Activated T-cell treated with anti-CD3 and anti-CD28 coated beads for 48 hours (primary cell): ENCODE data around the gene FANK1.
"Not testable (repeated sequence)": the region's sequence is repeated elsewhere in the genome, so short reads cannot be mapped to it uniquely, and the experiment has no call there.

Experiments
- DNase-seq: peaks from one replicate; pipeline ENCODE4 v3.0.0-alpha.2; 2020; ENCODE audit warnings: low read depth

The FANK1 gene

DNA sequence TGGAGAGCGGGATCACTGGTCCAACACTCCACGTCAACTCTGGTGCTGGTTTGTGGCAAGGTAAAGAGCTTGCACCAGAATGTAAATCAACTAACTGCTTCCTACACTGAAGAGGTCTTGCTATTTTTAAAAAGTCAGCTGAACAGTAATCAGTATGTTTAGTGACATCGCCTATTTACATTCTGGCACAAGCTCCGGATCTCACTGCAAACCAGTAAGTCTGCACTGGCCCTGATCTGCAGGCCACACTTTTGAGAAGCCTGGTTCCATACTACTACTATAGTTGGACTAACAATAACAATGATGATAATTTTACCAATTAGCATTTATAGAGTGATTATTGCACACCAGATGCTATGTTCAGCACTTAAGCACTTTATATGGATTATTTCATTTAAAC is 6.9 kb upstream of the FANK1 start:
- DNase-seq: not testable (repeated sequence)

DNA sequence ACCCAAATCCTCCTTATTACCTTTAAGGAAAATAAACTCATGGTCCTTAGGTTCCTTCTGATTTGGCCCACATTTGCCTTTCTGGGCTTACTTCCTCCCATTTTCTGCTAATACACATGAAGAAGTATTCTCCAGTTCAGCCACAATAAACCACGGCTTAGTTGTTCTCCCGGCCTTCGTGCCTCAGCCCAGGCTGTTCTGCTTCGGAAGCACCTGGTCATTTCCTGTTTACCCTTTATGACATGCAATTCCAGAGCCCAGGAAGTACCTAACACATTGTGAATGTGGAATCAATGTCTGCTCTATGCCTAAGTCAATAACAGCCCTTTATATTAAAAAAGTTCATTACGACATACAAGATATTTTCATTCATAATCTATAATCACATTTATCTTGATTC is 4.0 kb upstream of the FANK1 start:
- not testable (repeated sequence) for DNase-seq

DNA sequence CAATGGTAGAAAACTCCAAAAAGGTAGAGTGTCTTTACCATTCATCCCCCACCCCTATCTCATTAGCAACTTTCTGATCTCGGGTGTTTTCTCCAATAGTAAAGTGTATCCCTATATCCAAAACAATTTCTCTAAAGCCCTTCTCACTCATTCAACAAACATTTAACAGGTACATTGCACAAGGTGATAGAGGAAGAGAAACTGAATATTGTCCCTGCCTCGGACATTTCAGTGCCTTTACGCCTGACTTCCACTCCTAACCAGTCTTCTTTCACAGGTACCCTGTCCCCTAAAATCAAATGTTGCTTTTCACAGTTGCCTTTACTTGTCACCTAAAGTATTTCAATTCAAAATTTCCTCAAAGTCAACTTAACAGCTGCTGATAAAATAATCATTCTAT is 2.2 kb upstream of the FANK1 start:
- not testable (repeated sequence) for DNase-seq

DNA sequence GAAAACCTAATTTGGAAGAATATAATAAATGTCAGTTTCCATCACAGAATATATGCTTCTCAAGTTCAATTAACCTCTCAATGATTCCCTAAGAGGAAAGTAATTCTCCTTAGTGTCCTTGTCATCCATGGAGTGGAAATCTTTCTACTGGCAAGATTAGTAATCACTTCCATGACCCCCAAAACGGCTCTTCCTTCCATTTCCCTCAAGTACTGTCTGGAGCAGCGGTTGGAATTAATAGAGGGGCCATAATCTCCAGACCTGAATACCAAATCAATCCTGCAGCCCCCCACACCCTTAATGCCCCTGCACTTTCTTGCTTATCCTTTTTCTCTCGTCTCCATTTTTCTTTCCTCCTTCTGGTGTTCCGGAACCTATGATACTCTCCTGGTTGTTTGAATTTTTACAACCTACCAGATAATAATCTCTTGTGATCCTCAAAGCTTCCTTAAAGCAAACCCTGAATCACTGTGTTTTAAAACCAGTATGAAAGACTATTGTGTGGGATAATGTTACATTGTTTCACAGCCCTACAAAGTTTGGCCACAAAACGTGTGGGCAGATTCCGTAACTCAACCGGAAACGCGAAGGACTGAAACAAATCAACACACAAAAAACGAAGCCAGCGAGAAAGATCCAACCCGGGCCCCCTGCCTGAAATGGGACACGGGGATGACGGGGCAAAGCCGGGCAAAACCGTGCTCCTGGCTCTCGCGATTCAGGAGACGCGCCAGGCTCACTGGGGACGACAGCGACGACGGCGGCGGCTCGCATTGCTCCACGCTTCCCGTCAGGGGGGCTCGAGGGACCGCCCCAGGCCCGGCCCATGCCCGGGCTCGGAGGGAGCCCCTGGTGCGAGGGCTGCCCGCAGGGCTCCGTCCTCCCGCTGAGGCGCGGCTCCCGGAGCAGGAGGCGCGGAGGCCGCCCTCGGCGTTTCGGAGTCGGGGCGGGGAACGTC is 955 bp upstream of the FANK1 start:
- DNase-seq: peak; percentile 56

- DNase-seq: not testable (repeated sequence)
These were observed 953 bp downstream of the FANK1 start for GRCh38 chr10:125897317-125897716.

DNA sequence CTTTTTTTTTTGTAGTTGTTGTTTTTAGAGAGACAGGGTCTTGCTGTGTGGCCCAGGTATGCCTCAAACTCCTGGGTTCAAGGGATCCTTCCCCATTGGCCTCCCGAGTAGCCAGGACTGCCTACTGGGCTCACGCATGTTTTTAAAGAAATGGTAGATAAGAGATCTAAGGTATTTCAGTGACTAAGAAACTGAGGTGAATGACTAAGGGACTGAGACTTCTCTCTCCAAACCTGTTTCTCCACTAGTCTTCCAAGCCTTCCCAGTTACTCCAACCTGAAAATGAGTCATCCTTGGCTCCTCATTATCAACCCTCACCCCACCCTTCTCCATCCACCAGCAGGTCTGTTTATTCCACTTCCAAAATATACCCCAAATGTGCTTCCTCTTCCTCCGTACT is 4.6 kb downstream of the FANK1 start:
- DNase-seq: not testable (repeated sequence)

- DNase-seq: not testable (repeated sequence)
These were observed 6.8 kb downstream of the FANK1 start for GRCh38 chr10:125903135-125903640.

DNA sequence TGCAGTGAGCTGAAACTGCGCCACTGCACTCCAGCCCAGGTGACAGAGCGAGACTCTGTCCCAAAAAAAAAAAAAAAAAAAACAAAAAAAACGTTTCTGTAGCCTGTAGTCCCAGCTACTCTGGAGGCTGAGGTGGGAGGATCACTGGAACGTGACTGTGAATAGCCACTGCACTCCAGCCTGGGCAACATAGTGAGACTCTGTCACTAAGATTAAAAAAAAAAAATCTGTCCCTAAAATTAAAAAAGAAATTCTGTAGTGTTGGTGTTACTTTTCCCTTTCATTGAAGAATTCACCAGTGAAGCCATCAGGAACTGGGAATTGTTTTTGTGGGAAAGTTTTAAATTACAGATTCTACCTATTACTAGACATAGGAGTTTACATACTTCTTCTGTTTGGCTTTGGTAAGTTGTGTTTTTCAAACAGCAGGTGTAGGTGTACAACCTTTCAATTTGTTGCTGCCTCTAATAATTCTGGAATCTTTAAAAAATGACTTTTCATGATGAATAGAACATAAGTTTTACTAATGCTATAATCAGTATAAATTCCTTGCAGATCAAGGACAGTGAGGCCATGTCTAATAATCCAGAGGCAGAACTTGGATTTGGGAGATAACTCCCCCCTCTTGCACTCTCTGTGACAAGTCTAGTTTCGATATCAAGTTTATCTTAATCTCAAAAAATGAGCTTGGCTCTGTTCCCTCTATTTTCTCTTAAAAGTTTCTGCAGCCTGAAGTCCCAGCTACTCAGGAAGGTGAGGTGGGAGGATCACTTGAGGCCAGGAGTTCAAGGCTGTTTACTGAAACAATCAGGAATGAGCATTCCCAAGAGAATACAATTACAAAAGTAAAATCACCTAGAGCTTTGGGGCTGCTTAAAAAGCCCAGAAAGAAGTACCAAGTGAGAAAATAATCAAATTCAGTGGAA is 9.0 kb downstream of the FANK1 start:
- not testable (repeated sequence) for DNase-seq

GRCh38 chr10:125907598-125907997 is 11.2 kb downstream of the FANK1 start:
- DNase-seq: not testable (repeated sequence)

DNA sequence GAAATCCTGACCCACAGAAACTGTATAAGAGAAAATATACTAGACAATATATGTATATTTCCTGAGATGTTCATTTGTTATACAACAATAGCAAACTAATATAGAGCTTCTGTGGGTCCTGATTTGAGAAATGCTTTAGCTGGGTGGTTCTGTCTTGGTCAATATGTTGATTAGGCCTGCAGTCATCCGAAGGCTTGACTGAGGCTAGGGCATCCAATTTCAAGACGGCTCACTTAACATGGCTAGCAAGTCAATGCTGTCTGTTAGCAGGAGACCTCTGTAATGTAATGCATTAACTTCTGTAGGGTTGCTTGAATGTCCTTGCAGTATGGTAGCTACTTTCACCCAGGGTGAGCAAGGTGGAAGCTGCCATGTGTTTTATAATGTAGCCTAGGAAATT is 12.4 kb downstream of the FANK1 start:
- DNase-seq: not testable (repeated sequence)

DNA sequence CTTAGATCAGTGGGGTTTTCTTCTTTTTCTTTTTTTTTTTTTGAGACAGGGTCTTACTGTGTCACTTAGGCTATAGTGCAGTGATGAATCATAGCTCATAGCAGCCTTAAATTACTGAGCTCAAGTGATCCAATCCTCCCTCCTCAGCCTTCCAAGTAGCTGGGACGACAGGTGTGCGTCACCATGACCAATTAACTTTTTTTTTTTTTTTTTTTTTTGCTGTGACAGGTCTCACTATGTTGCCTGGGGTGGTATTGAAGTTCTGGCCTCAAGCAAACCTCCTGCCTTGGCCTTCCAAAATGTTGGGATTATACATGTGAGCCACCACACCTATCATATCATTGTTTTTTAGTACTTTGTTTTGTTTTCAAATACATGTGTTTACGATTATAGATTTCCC is 13.1 kb downstream of the FANK1 start:
- DNase-seq: not testable (repeated sequence)

GRCh38 chr10:125911145-125911544 is 14.8 kb downstream of the FANK1 start:
- DNase-seq: no peak

- no peak for DNase-seq
These were observed 15.6 kb downstream of the FANK1 start for GRCh38 chr10:125911990-125912389.

- DNase-seq: not testable (repeated sequence)
These were observed 16.9 kb downstream of the FANK1 start for GRCh38 chr10:125913277-125913676.

- no peak for DNase-seq
These were observed 20.6 kb downstream of the FANK1 start for GRCh38 chr10:125916977-125917376.

GRCh38 chr10:125917704-125918361 is 21.5 kb downstream of the FANK1 start:
- DNase-seq: not testable (repeated sequence)

GRCh38 chr10:125921643-125922306 is 25.4 kb downstream of the FANK1 start:
- DNase-seq: not testable (repeated sequence)

DNA sequence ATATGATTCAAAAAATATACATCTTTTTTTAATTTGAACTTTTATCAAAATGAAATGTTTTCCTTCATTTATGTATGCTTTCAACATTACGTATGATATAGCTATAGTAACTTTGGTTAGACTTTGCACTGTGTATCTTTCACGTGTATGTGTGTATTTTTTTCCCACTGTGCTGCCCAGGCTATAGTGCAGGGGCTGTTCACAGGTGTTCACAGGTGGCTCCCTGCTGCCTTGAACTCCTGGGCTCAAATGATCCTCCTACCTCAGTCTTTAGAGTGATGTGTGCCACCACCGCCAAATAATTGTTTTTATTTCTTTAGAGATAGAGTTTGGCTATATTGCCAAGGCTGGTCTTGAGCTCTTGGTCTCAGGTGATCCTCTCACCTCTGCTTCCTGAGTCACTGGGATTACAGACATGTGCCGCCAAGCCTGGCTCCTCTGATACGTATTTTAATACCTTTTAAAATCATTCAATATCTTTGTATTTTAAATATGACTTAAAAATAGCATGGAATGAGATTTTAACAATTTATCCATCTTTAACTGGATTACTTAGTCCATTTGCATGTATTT is 29.0 kb downstream of the FANK1 start:
- DNase-seq: no peak

DNA sequence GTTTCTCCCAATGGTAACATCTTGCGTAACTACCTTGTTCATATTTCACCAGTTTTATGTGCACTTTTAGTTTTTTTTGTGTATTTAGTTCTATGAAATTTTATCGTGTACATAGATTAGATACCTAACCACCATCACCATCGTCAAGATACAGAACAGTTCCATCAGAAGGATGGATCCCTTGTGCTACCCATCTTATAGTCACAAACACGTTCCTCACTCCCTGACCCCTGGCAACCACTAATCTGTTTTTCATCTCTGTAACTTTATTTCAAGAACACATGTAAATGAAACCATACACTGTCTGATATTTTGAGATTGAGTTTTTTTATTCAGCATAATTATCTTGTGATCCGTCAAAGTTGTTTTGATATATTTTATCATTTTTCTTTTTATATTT is 29.9 kb downstream of the FANK1 start:
- DNase-seq: no peak

DNA sequence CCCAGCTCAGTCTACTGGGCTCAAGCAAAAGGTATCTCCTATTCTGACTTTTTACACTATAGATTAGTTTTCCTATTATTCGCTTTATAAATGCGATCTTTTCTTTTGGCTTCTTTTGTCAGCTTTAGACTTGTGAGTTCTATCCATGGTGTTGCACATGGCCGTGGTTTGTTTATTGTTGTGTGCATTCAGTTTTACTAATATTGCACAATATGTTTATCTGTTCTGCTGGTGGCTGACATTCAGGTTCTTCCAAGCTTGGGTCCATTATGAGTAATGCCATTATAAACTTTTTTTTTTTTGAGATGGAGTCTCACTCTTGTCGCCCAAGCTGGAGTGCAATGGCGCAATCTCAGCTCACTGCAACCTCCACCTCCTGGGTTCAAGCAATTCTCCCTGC is 30.9 kb downstream of the FANK1 start:
- DNase-seq: not testable (repeated sequence)
